Measurements from ENCODE around the gene NFASC.
A peak's percentile ranks its signal among the peaks of the same experiment; 100 is the strongest.

Gene NFASC

GRCh38 chr1:204983136-204983535, 112.5 kb downstream of the NFASC start:
- no peak for DNase-seq (ENCODE audit: low spot score)

GRCh38 chr1:204983881-204984280, 113.2 kb downstream of the NFASC start:
- DNase-seq (ENCODE audit: low spot score): no peak

- DNase-seq (ENCODE audit: low spot score): no peak
Measured at GRCh38 chr1:204984499-204984898, 113.8 kb downstream of the NFASC start.

GRCh38 chr1:204986181-204986580, 115.5 kb downstream of the NFASC start:
- no peak for DNase-seq (ENCODE audit: low spot score)

GRCh38 chr1:204987689-204988088, 117.0 kb downstream of the NFASC start:
- DNase-seq (ENCODE audit: low spot score): no peak

GRCh38 chr1:204988196-204988595, 117.5 kb downstream of the NFASC start:
- DNase-seq (ENCODE audit: low spot score): no peak

- peak; percentile 90 for DNase-seq (ENCODE audit: low spot score)
Measured at GRCh38 chr1:204989266-204990058, 118.8 kb downstream of the NFASC start.

- DNase-seq (ENCODE audit: low spot score): no peak
Measured at GRCh38 chr1:204990059-204990664, 119.5 kb downstream of the NFASC start.

- DNase-seq (ENCODE audit: low spot score): no peak
Measured at GRCh38 chr1:204990721-204991341, 120.2 kb downstream of the NFASC start.

GRCh38 chr1:204991342-204991844, 120.7 kb downstream of the NFASC start:
- no peak for DNase-seq (ENCODE audit: low spot score)

- DNase-seq (ENCODE audit: low spot score): peak; percentile 38
Measured at GRCh38 chr1:204992201-204992997, 121.7 kb downstream of the NFASC start.

GRCh38 chr1:204992998-204993314, 122.3 kb downstream of the NFASC start:
- DNase-seq (ENCODE audit: low spot score): peak; percentile 64

- no peak for DNase-seq (ENCODE audit: low spot score)
Measured at GRCh38 chr1:204994086-204994862, 123.6 kb downstream of the NFASC start.

GRCh38 chr1:204996981-204997380, 126.3 kb downstream of the NFASC start:
- DNase-seq (ENCODE audit: low spot score): no peak

GRCh38 chr1:204997591-204998355, 127.1 kb downstream of the NFASC start:
- no peak for DNase-seq (ENCODE audit: low spot score)

GRCh38 chr1:205001162-205001561, 130.5 kb downstream of the NFASC start:
- DNase-seq (ENCODE audit: low spot score): no peak

- DNase-seq (ENCODE audit: low spot score): no peak
Measured at GRCh38 chr1:205002705-205003104, 132.0 kb downstream of the NFASC start.

- DNase-seq (ENCODE audit: low spot score): no peak
Measured at GRCh38 chr1:205003358-205004131, 132.9 kb downstream of the NFASC start.

- DNase-seq (ENCODE audit: low spot score): no peak
Measured at GRCh38 chr1:205004351-205004750, 133.7 kb downstream of the NFASC start.

GRCh38 chr1:205008896-205009295, 138.2 kb downstream of the NFASC start:
- DNase-seq (ENCODE audit: low spot score): no peak
